ENCODE measurements around the gene CELF2.

Gene CELF2

DNA sequence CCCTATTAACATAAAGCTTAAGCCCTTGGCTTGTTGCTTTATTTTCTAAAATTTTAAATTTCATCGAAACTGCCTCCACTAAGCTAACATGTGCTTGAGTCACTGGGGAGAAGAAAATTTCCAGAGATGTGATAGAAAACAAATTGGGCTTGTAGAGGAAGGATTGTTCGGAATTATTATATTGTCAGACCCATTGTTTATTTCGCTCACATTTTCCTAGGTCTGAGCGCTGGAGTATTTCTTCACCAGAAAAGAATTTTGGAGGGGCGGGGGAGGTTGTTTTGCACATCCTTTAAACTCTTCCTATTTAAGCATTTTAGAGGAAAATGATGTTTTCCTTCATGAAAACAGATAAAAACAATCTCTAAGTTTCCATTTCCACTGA is 29.1 kb downstream of the CELF2 start:
- H2BK5ac ChIP-seq (ENCODE audit: low read depth, low read length, poor library complexity): no peak overlapping the region
- H4K12ac ChIP-seq (ENCODE audit: low read depth, low read length): no peak overlapping the region
- H3K9ac ChIP-seq (ENCODE audit: low read length): no peak overlapping the region
- no peak overlapping the region for H2BK12ac ChIP-seq (ENCODE audit: low read length)
- H3K14ac ChIP-seq (ENCODE audit: low read length): no peak overlapping the region
- no peak overlapping the region for H4K8ac ChIP-seq (ENCODE audit: low read depth, low read length)
- no peak overlapping the region for H3K27ac ChIP-seq (ENCODE audit: low read depth, low read length)
- H2AFZ ChIP-seq (ENCODE audit: insufficient read depth, low read length, poor library complexity): no peak overlapping the region
- H3K27me3 ChIP-seq (ENCODE audit: insufficient read depth, low read length): no peaks in the 10 kb centered on the region
- no peak overlapping the region for H2BK120ac ChIP-seq (ENCODE audit: insufficient read depth, low read length, poor library complexity)
- no peaks in the 10 kb centered on the region for H3K36me3 ChIP-seq (ENCODE audit: control insufficient read depth in 1 of 2, insufficient read depth in 2 of 2, low read length in 2 of 2)
- WGBS (ENCODE audit: extremely low coverage, insufficient coverage, insufficient read length): no CpG with 5 or more reads among the region's 5 CpGs
- H2AK5ac ChIP-seq (ENCODE audit: low read length): no peak overlapping the region
- peaks cover 3% of the 10 kb centered on the region for H3K9me3 ChIP-seq (ENCODE audit: insufficient read depth, low read depth, low read length)
- H3K79me1 ChIP-seq (ENCODE audit: low read length): no peaks in the 10 kb centered on the region
- H3K4ac ChIP-seq (ENCODE audit: low read depth, low read length): no peak overlapping the region
- no peak overlapping the region for H3K4me2 ChIP-seq (ENCODE audit: low read length)
- DNase-seq: no peak
- H3K79me2 ChIP-seq (ENCODE audit: control insufficient read depth, insufficient read depth, low read length, poor library complexity): no peaks in the 10 kb centered on the region
- no peaks in the 10 kb centered on the region for H3K4me1 ChIP-seq (ENCODE audit: control insufficient read depth in 1 of 2, insufficient read depth in 2 of 2, low read length in 2 of 2)
- no peak overlapping the region for H4K91ac ChIP-seq (ENCODE audit: low read depth, low read length)
- H3K4me3 ChIP-seq (ENCODE audit: low read depth, low read length): no peak overlapping the region
- H3K18ac ChIP-seq (ENCODE audit: low read length): no peak overlapping the region
- no peak overlapping the region for H3K23ac ChIP-seq (ENCODE audit: low read length)

GRCh38 chr10:11048707-11049278 is 31.1 kb downstream of the CELF2 start:
- no peak overlapping the region for H2AK5ac ChIP-seq (ENCODE audit: low read length)
- no peak overlapping the region for H4K8ac ChIP-seq (ENCODE audit: low read depth, low read length)
- no peak overlapping the region for H2BK5ac ChIP-seq (ENCODE audit: low read depth, low read length, poor library complexity)
- no peak overlapping the region for H4K12ac ChIP-seq (ENCODE audit: low read depth, low read length)
- no peak overlapping the region for H3K9ac ChIP-seq (ENCODE audit: low read length)
- DNase-seq: no peak
- no CpG with 5 or more reads among the region's 1 CpG for WGBS (ENCODE audit: extremely low coverage, insufficient coverage, insufficient read length)
- no peak overlapping the region for H3K18ac ChIP-seq (ENCODE audit: low read length)
- H3K79me1 ChIP-seq (ENCODE audit: low read length): no peaks in the 10 kb centered on the region
- H3K79me2 ChIP-seq (ENCODE audit: control insufficient read depth, insufficient read depth, low read length, poor library complexity): no peaks in the 10 kb centered on the region
- H3K4me2 ChIP-seq (ENCODE audit: low read length): no peak overlapping the region
- no peak overlapping the region for H2AFZ ChIP-seq (ENCODE audit: insufficient read depth, low read length, poor library complexity)
- no peak overlapping the region for H2BK120ac ChIP-seq (ENCODE audit: insufficient read depth, low read length, poor library complexity)
- no peak overlapping the region for H3K23ac ChIP-seq (ENCODE audit: low read length)
- H2BK12ac ChIP-seq (ENCODE audit: low read length): no peak overlapping the region
- H3K4me3 ChIP-seq (ENCODE audit: low read depth, low read length): no peak overlapping the region
- H3K4ac ChIP-seq (ENCODE audit: low read depth, low read length): no peak overlapping the region
- no peak overlapping the region for H3K14ac ChIP-seq (ENCODE audit: low read length)
- no peaks in the 10 kb centered on the region for H3K4me1 ChIP-seq (ENCODE audit: control insufficient read depth in 1 of 2, insufficient read depth in 2 of 2, low read length in 2 of 2)
- no peaks in the 10 kb centered on the region for H3K36me3 ChIP-seq (ENCODE audit: control insufficient read depth in 1 of 2, insufficient read depth in 2 of 2, low read length in 2 of 2)
- no peaks in the 10 kb centered on the region for H3K27me3 ChIP-seq (ENCODE audit: insufficient read depth, low read length)
- H4K91ac ChIP-seq (ENCODE audit: low read depth, low read length): no peak overlapping the region
- H3K9me3 ChIP-seq (ENCODE audit: insufficient read depth, low read depth, low read length): no peaks in the 10 kb centered on the region
- H3K27ac ChIP-seq (ENCODE audit: low read depth, low read length): no peak overlapping the region

DNA sequence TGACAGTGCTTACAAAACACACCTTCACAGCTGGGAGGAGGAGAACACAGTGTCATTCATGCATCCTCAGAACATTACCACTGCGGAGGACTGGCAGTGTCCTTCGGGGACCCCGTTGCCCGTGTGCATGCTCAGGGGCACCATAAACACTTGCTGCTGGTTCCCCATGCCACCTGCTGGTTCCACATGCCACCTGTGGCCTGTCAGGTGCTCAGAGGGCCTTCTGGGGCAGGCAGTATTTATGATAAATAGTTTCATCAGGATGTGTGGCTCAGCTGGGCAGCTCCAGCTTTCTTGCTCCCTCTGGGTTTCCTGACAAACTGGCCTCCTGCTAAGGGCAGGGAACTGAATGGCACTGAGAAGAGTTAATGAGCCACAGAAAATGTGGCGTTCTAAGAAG is 32.1 kb downstream of the CELF2 start:
- Histone ChIP-seq H3K36me3 (ENCODE audit: control insufficient read depth in 1 of 2, insufficient read depth in 2 of 2, low read length in 2 of 2) (no peaks in the 10 kb centered on the region), H3K27ac (ENCODE audit: low read depth, low read length) (no peak overlapping the region), H3K79me2 (ENCODE audit: control insufficient read depth, insufficient read depth, low read length, poor library complexity) (no peaks in the 10 kb centered on the region), H3K27me3 (ENCODE audit: insufficient read depth, low read length) (no peaks in the 10 kb centered on the region), H2BK5ac (ENCODE audit: low read depth, low read length, poor library complexity) (no peak overlapping the region), H4K8ac (ENCODE audit: low read depth, low read length) (no peak overlapping the region), H3K9ac (ENCODE audit: low read length) (peak overlapping the region; percentile 4), H3K4me1 (ENCODE audit: control insufficient read depth in 1 of 2, insufficient read depth in 2 of 2, low read length in 2 of 2) (no peaks in the 10 kb centered on the region), H3K4me3 (ENCODE audit: low read depth, low read length) (no peak overlapping the region), H4K12ac (ENCODE audit: low read depth, low read length) (no peak overlapping the region), H3K9me3 (ENCODE audit: insufficient read depth, low read depth, low read length) (no peaks in the 10 kb centered on the region), H3K23ac (ENCODE audit: low read length) (no peak overlapping the region), H3K14ac (ENCODE audit: low read length) (no peak overlapping the region), H3K4ac (ENCODE audit: low read depth, low read length) (no peak overlapping the region), H2AFZ (ENCODE audit: insufficient read depth, low read length, poor library complexity) (no peak overlapping the region), H3K18ac (ENCODE audit: low read length) (peak overlapping the region; percentile 46), H3K79me1 (ENCODE audit: low read length) (no peaks in the 10 kb centered on the region), H2BK12ac (ENCODE audit: low read length) (no peak overlapping the region), H2AK5ac (ENCODE audit: low read length) (no peak overlapping the region), H3K4me2 (ENCODE audit: low read length) (no peak overlapping the region), H4K91ac (ENCODE audit: low read depth, low read length) (no peak overlapping the region), H2BK120ac (ENCODE audit: insufficient read depth, low read length, poor library complexity) (no peak overlapping the region)
- DNase-seq: no peak
- no CpG with 5 or more reads among the region's 5 CpGs for WGBS (ENCODE audit: extremely low coverage, insufficient coverage, insufficient read length)

GRCh38 chr10:11050301-11051287 is 32.9 kb downstream of the CELF2 start:
- H3K79me2 ChIP-seq (ENCODE audit: control insufficient read depth, insufficient read depth, low read length, poor library complexity): no peaks in the 10 kb centered on the region
- no peak overlapping the region for H3K14ac ChIP-seq (ENCODE audit: low read length)
- no peak overlapping the region for H4K8ac ChIP-seq (ENCODE audit: low read depth, low read length)
- no peaks in the 10 kb centered on the region for H3K36me3 ChIP-seq (ENCODE audit: control insufficient read depth in 1 of 2, insufficient read depth in 2 of 2, low read length in 2 of 2)
- no peaks in the 10 kb centered on the region for H3K9me3 ChIP-seq (ENCODE audit: insufficient read depth, low read depth, low read length)
- no peak overlapping the region for H2AFZ ChIP-seq (ENCODE audit: insufficient read depth, low read length, poor library complexity)
- no peak overlapping the region for H4K12ac ChIP-seq (ENCODE audit: low read depth, low read length)
- H2BK12ac ChIP-seq (ENCODE audit: low read length): no peak overlapping the region
- H3K23ac ChIP-seq (ENCODE audit: low read length): no peak overlapping the region
- H2BK5ac ChIP-seq (ENCODE audit: low read depth, low read length, poor library complexity): no peak overlapping the region
- no peaks in the 10 kb centered on the region for H3K27me3 ChIP-seq (ENCODE audit: insufficient read depth, low read length)
- H3K4me1 ChIP-seq (ENCODE audit: control insufficient read depth in 1 of 2, insufficient read depth in 2 of 2, low read length in 2 of 2): no peaks in the 10 kb centered on the region
- no peak overlapping the region for H3K18ac ChIP-seq (ENCODE audit: low read length)
- H3K4me3 ChIP-seq (ENCODE audit: low read depth, low read length): no peak overlapping the region
- no peak overlapping the region for H2BK120ac ChIP-seq (ENCODE audit: insufficient read depth, low read length, poor library complexity)
- H3K4ac ChIP-seq (ENCODE audit: low read depth, low read length): no peak overlapping the region
- no peak for DNase-seq
- no CpG with 5 or more reads among the region's 10 CpGs for WGBS (ENCODE audit: extremely low coverage, insufficient coverage, insufficient read length)
- no peak overlapping the region for H3K27ac ChIP-seq (ENCODE audit: low read depth, low read length)
- no peak overlapping the region for H3K9ac ChIP-seq (ENCODE audit: low read length)
- no peaks in the 10 kb centered on the region for H3K79me1 ChIP-seq (ENCODE audit: low read length)
- H2AK5ac ChIP-seq (ENCODE audit: low read length): no peak overlapping the region
- no peak overlapping the region for H3K4me2 ChIP-seq (ENCODE audit: low read length)
- H4K91ac ChIP-seq (ENCODE audit: low read depth, low read length): no peak overlapping the region

All from trophoblast cell (in vitro differentiated cells and primary cell).